Measurements from ENCODE around the gene GPRIN3. TPM values are rescaled to one million over a fixed set of nuclear protein-coding genes. Genes with fewer than 3 reads are reported as not detected.

Gene GPRIN3
- total and polyA plus RNA-seq, 2 donors (not counting 3 experiments of a cell fraction or from before 2014, with no cell fraction given) = 0.17 to 2.2 TPM

- H3K4me1 ChIP-seq (ENCODE audit: control insufficient read depth, extremely low read depth, insufficient read depth, low read length) = peaks cover 9% of the 10 kb centered on the region
- peak overlapping the region; percentile 48 to 73 (median 50) for H3K4me3 ChIP-seq (replicated peaks in 1 of 3; ENCODE audit: insufficient read depth in 1 of 3, low read depth in 1 of 3, low read length in 3 of 3)
- CTCF ChIA-PET = interaction anchor here (1.3 to 2.6 kb wide), 5 partner anchors 10 to 128 kb away, joined by 3 to 8 read pairs (median 4); no protein-coding TSS in a partner anchor
- no peak for FAIRE-seq
- H3K36me3 ChIP-seq (ENCODE audit: control insufficient read depth in 2 of 2, extremely low read depth in 1 of 2, insufficient read depth in 2 of 2, low read length in 2 of 2) = no peaks in the 10 kb centered on the region
- intact Hi-C loops (cut with micrococcal nuclease) (loop anchor here (1.0 kb wide), 1 partner anchor 127 kb away; no protein-coding TSS in a partner anchor), dilution Hi-C loops (cut with MboI; ENCODE audit: extremely low pct_ligation_motif_present, low sequenced_read_pairs) (no loop called here)
- H3K9ac ChIP-seq (replicated peaks; ENCODE audit: extremely low read depth, insufficient read depth, low read length) = peak overlapping the region; percentile 47
- no peaks in the 10 kb centered on the region for H3K27me3 ChIP-seq (ENCODE audit: control insufficient read depth in 2 of 2, insufficient read depth in 2 of 2, low read length in 2 of 2)
- no peak for TF ChIP-seq GATA2 (IDR thresholded peaks at IDR 0.05; ENCODE audit: insufficient read depth, insufficient read length, low read depth, low read length)
- TF ChIP-seq MYC (IDR thresholded peaks at IDR 0.05; ENCODE audit: low read depth, low read length) = no peak
- TF ChIP-seq EZH2 (IDR thresholded peaks at IDR 0.05; ENCODE audit: borderline replicate concordance, low read depth, low read length, severe bottlenecking) = no peak
- TF ChIP-seq JUN (IDR thresholded peaks at IDR 0.05; ENCODE audit: borderline replicate concordance, insufficient read depth, insufficient read length, low read depth) = no peak
- TF ChIP-seq MAX (IDR thresholded peaks at IDR 0.05; ENCODE audit: insufficient read depth, insufficient read length) = no peak
- no peak for TF ChIP-seq POLR2AphosphoS5 (IDR thresholded peaks at IDR 0.05; ENCODE audit: insufficient read depth, low read depth, low read length)
- TF ChIP-seq CTCF (IDR thresholded peaks at IDR 0.05; ENCODE audit: extremely low read depth in 1 of 2, insufficient read depth in 1 of 2, low read depth in 1 of 2, low read length in 2 of 2) = no peak
- TF ChIP-seq FOS (IDR thresholded peaks at IDR 0.05; ENCODE audit: borderline replicate concordance, insufficient read depth, low read length) = no peak
- no peak for TF ChIP-seq POLR2A (IDR thresholded peaks at IDR 0.05; ENCODE audit: low read depth, low read length)
- no peaks in the 10 kb centered on the region for H4K20me1 ChIP-seq (replicated peaks; ENCODE audit: control insufficient read depth, extremely low read depth, insufficient read depth, low read length)
- POLR2A ChIA-PET = no interaction called here
- H3K79me2 ChIP-seq (ENCODE audit: control insufficient read depth, insufficient read depth, low read length) = no peaks in the 10 kb centered on the region
- H3K4me2 ChIP-seq (ENCODE audit: insufficient read depth, low read length) = peak overlapping the region; percentile 84
- no peaks in the 10 kb centered on the region for H3K9me3 ChIP-seq (replicated peaks; ENCODE audit: control insufficient read depth, insufficient read depth, low read length)
- H2AFZ ChIP-seq (ENCODE audit: low read depth, low read length) = peak overlapping the region; percentile 95
- DNase-seq (ENCODE audit: low read depth, low spot score) = no peak
- H3K9me1 ChIP-seq (replicated peaks; ENCODE audit: control insufficient read depth, extremely low read depth, insufficient read depth, low read length) = no peaks in the 10 kb centered on the region
- no TSS peak for BruUV-seq (replicated peaks)
- H3K27ac ChIP-seq (ENCODE audit: insufficient read depth, low read depth, low read length) = no peak overlapping the region
Measured at GRCh38 chr4:89307178-89307445, 488 bp downstream of the GPRIN3 start.
